Mesenchymal stem cell (in vitro differentiated cells and primary cell): ENCODE measurements around the gene IL1F10.
A peak's percentile ranks its signal among the peaks of the same experiment; 100 is the strongest.

Experiments used
- DNase-seq: peaks from one replicate; pipeline ENCODE4 v3.0.0-alpha.2; 2013
- H2AFZ ChIP-seq: one replicate; pipeline ENCODE4 v1.6.1; 2013; ENCODE audit warnings: low read depth, mild to moderate bottlenecking, control low read depth, inconsistent platforms, low read length, moderate library complexity
- H2AK5ac ChIP-seq: 2 replicates; pipeline ENCODE4 v1.6.1; 2013; ENCODE audit warnings: low read length, moderate library complexity, mild to moderate bottlenecking, inconsistent platforms; ENCODE audit not compliant: severe bottlenecking
- H2BK120ac ChIP-seq: one replicate; pipeline ENCODE4 v1.6.1; 2013; ENCODE audit warnings: low read depth, mild to moderate bottlenecking, inconsistent platforms, low read length, moderate library complexity
- H2BK12ac ChIP-seq, 2 experiments: one replicate each; pipeline ENCODE4 v1.6.1; 2013; ENCODE audit warnings: inconsistent platforms in 2 of 2, low read length in 2 of 2, mild to moderate bottlenecking in 2 of 2, moderate library complexity in 2 of 2, control low read depth in 1 of 2
- H2BK15ac ChIP-seq: one replicate; pipeline ENCODE4 v1.6.1; 2013; ENCODE audit warnings: mild to moderate bottlenecking, low read depth, inconsistent platforms; ENCODE audit not compliant: poor library complexity, severe bottlenecking
- H2BK5ac ChIP-seq: 2 replicates; pipeline ENCODE4 v1.6.1; 2013; ENCODE audit warnings: low read depth, mild to moderate bottlenecking, low read length, control low read depth, inconsistent platforms; ENCODE audit not compliant: poor library complexity, severe bottlenecking
- H3K14ac ChIP-seq, 2 experiments: one replicate each; pipeline ENCODE4 v1.6.1; 2013; ENCODE audit warnings: inconsistent platforms in 2 of 2, low read length in 2 of 2, control low read depth in 1 of 2, mild to moderate bottlenecking in 1 of 2, moderate library complexity in 1 of 2
- H3K18ac ChIP-seq, 2 experiments: one replicate each; pipeline ENCODE4 v1.6.1; 2013; ENCODE audit warnings: inconsistent platforms in 2 of 2, low read length in 2 of 2, control low read depth in 1 of 2, low read depth in 1 of 2, mild to moderate bottlenecking in 1 of 2
- H3K23ac ChIP-seq, 2 experiments: one replicate each; pipeline ENCODE4 v1.6.1; 2013; ENCODE audit warnings: inconsistent platforms in 2 of 2, low read length in 2 of 2, mild to moderate bottlenecking in 2 of 2, moderate library complexity in 2 of 2, control low read depth in 1 of 2
- H3K27ac ChIP-seq: 2 replicates; pipeline ENCODE4 v1.5.1; 2013; ENCODE audit warnings: mild to moderate bottlenecking, moderate library complexity, low read length, control low read depth, inconsistent platforms; ENCODE audit not compliant: poor library complexity, severe bottlenecking
- H3K27me3 ChIP-seq, 2 experiments: 2 replicates each; pipeline versions ENCODE4 v1.6.1 to v1.7.0; 2013; ENCODE audit warnings: low read length in 2 of 2, mild to moderate bottlenecking in 2 of 2, moderate library complexity in 2 of 2, control low read depth in 1 of 2, inconsistent platforms in 1 of 2; ENCODE audit not compliant: control insufficient read depth in 1 of 2, insufficient read depth in 1 of 2
- H3K36me3 ChIP-seq, 2 experiments: 2 replicates each; pipeline versions ENCODE4 v1.6.1 to v1.7.0; 2013; ENCODE audit warnings: low read length in 2 of 2, control low read depth in 1 of 2, inconsistent platforms in 1 of 2, low read depth in 1 of 2, mild to moderate bottlenecking in 1 of 2; ENCODE audit not compliant: insufficient read depth in 2 of 2, control insufficient read depth in 1 of 2
- H3K4ac ChIP-seq, 2 experiments: one replicate each; pipeline ENCODE4 v1.6.1; 2013; ENCODE audit warnings: inconsistent platforms in 2 of 2, low read length in 2 of 2, mild to moderate bottlenecking in 2 of 2, moderate library complexity in 2 of 2, control low read depth in 1 of 2, low read depth in 1 of 2
- H3K4me1 ChIP-seq: 2 replicates; pipeline ENCODE4 v1.6.1; 2013; ENCODE audit warnings: low read depth, low read length, control low read depth; ENCODE audit not compliant: control insufficient read depth, insufficient read depth
- H3K4me2 ChIP-seq: 2 replicates; pipeline ENCODE4 v1.6.1; 2013; ENCODE audit warnings: low read length, mild to moderate bottlenecking, inconsistent platforms; ENCODE audit not compliant: poor library complexity, severe bottlenecking
- H3K4me3 ChIP-seq, 2 experiments: 2 replicates each; pipeline versions ENCODE4 v1.5.1 to v1.7.0; 2013; ENCODE audit warnings: low read length in 2 of 2, mild to moderate bottlenecking in 2 of 2, control low read depth in 1 of 2, low read depth in 1 of 2; ENCODE audit not compliant: insufficient read depth in 1 of 2
- H3K79me1 ChIP-seq: replicated peaks from 2 replicates; pipeline ENCODE4 v1.6.1; 2013; ENCODE audit warnings: mild to moderate bottlenecking, control low read depth, low read length, inconsistent platforms; ENCODE audit not compliant: poor library complexity, severe bottlenecking
- H3K9ac ChIP-seq: 2 replicates; pipeline ENCODE4 v1.7.0; 2013; ENCODE audit warnings: mild to moderate bottlenecking, low read length, moderate library complexity
- H3K9me3 ChIP-seq: 2 replicates; pipeline ENCODE4 v1.7.0; 2013; ENCODE audit warnings: mild to moderate bottlenecking, low read length; ENCODE audit not compliant: control insufficient read depth
- H4K8ac ChIP-seq: one replicate; pipeline ENCODE4 v1.6.1; 2013; ENCODE audit warnings: inconsistent platforms, mild to moderate bottlenecking, low read length, moderate library complexity
- H4K91ac ChIP-seq: one replicate; pipeline ENCODE4 v1.6.1; 2013; ENCODE audit warnings: mild to moderate bottlenecking, low read length, inconsistent platforms
- WGBS: methylation state at CpG from one replicate; pipeline ENCODE4 v1.1.7; 2013; ENCODE audit warnings: mixed read lengths; 5-methylcytosine and 5-hydroxymethylcytosine counted together

IL1F10 gene

DNA sequence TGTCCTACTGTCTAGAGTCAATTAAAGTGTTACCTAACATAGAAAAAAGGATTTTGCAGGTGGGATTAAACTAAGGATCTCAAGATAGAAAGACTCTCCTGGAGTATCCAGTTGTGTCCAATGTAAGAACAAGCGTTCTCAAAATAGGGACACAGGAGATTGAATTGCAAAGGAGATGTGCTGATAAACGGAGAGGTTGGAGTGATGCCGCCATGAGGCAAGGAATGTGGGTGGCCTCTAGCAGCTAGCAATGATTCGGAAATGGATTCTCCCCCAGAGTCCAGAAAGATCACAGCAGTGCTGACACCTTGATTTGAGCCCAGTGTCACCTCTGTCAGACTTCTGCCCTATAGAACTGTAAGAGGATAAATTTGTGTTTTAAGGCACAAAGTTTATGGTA is 35.5 kb downstream of the IL1F10 start:
- Histone ChIP-seq H3K4ac (no peak overlapping the region), H3K14ac (no peak overlapping the region), H4K91ac (no peak overlapping the region), H2BK15ac (no peak overlapping the region), H3K27ac (no peak overlapping the region), H2AK5ac (no peak overlapping the region), H3K4me1 (no peaks in the 10 kb centered on the region), H2BK12ac (no peak overlapping the region), H3K36me3 (no peaks in the 10 kb centered on the region), H3K9me3 (no peaks in the 10 kb centered on the region), H2BK5ac (no peak overlapping the region), H3K27me3 (peaks cover 0 to 2% of the 10 kb centered on the region in 2 experiments), H3K4me2 (no peak overlapping the region), H3K18ac (no peak overlapping the region), H3K79me1 (no peaks in the 10 kb centered on the region), H3K9ac (no peak overlapping the region), H3K23ac (no peak overlapping the region), H4K8ac (no peak overlapping the region), H3K4me3 (no peak overlapping the region), H2AFZ (no peak overlapping the region), H2BK120ac (no peak overlapping the region)
- DNase-seq: no peak
- WGBS: 83% methylated on average over 4 of the region's 4 CpGs

GRCh38 chr2:113104054-113104611 is 36.4 kb downstream of the IL1F10 start:
- Histone ChIP-seq H3K14ac (no peak overlapping the region), H3K9ac (peak overlapping the region; percentile 62), H3K9me3 (no peaks in the 10 kb centered on the region), H3K4ac (no peak overlapping the region), H2AK5ac (no peak overlapping the region), H3K27me3 (no peaks in the 10 kb centered on the region), H3K79me1 (no peaks in the 10 kb centered on the region), H3K18ac (no peak overlapping the region), H2BK120ac (no peak overlapping the region), H3K27ac (no peak overlapping the region), H2AFZ (no peak overlapping the region), H2BK12ac (no peak overlapping the region), H3K23ac (no peak overlapping the region), H2BK15ac (no peak overlapping the region), H3K4me1 (no peaks in the 10 kb centered on the region), H4K8ac (no peak overlapping the region), H3K4me2 (no peak overlapping the region), H4K91ac (no peak overlapping the region), H3K36me3 (no peaks in the 10 kb centered on the region), H3K4me3 (no peak overlapping the region), H2BK5ac (no peak overlapping the region)
- WGBS: 61% methylated on average over 3 of the region's 3 CpGs
- no peak for DNase-seq

DNA sequence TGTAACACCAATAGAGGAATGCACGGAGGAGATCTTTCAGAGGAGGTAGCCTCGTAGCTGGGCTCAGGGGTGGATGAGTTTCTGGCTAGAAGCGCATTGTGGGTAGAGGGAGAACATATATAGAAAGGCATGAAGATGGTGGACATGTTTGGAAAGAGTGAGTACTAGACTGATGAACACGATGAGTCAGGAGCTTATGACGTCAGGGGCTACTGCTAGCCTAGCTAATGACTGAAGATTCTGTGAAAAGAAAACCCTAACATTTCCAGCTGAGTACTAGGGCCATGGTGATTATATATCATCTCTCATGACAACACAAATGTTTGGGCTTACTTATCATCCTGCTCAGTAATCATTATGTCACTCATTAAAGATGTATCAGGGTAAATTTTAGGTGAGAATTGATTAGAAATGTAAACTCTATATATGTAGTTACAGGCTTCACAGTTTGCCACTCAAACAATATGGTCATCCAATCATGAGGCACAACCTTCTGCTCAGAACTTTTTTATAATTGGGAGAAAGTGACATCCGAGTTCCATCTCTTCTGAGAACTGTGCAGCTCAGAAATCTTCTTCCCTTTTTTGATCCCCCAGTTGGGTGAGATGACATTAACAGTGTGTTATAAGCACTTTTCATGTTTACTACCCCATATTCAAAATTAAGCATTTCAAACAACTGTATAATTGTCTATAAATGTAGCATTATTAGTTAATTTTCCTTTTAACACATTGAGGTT is 37.4 kb downstream of the IL1F10 start:
- H3K9ac ChIP-seq: peak overlapping the region; percentile 62
- H2BK15ac ChIP-seq: no peak overlapping the region
- H3K27me3 ChIP-seq: peaks cover 0 to 6% of the 10 kb centered on the region in 2 experiments
- DNase-seq: peak; percentile 27
- H2AFZ ChIP-seq: no peak overlapping the region
- H3K36me3 ChIP-seq: no peaks in the 10 kb centered on the region
- no peak overlapping the region for H4K91ac ChIP-seq
- no peak overlapping the region for H3K14ac ChIP-seq
- H2AK5ac ChIP-seq: no peak overlapping the region
- H3K4me3 ChIP-seq: no peak overlapping the region
- no peak overlapping the region for H3K4ac ChIP-seq
- H2BK12ac ChIP-seq: no peak overlapping the region
- H3K27ac ChIP-seq: no peak overlapping the region
- WGBS: 66% methylated on average over 5 of the region's 6 CpGs
- no peak overlapping the region for H3K4me2 ChIP-seq
- no peaks in the 10 kb centered on the region for H3K79me1 ChIP-seq
- H4K8ac ChIP-seq: no peak overlapping the region
- H3K23ac ChIP-seq: no peak overlapping the region
- no peak overlapping the region for H3K18ac ChIP-seq
- no peaks in the 10 kb centered on the region for H3K4me1 ChIP-seq
- no peak overlapping the region for H2BK5ac ChIP-seq
- H2BK120ac ChIP-seq: no peak overlapping the region
- H3K9me3 ChIP-seq: no peaks in the 10 kb centered on the region

GRCh38 chr2:113111121-113111520 is 43.4 kb downstream of the IL1F10 start:
- no peak overlapping the region for H2AFZ ChIP-seq
- no peak for DNase-seq
- 94% methylated on average over 3 of the region's 3 CpGs for WGBS

More at GRCh38 chr2:113111121-113111520, 43.4 kb downstream of the IL1F10 start:
- Histone ChIP-seq H3K18ac (no peak overlapping the region), H3K4me2 (no peak overlapping the region), H3K23ac (no peak overlapping the region), H3K14ac (no peak overlapping the region), H3K36me3 (no peaks in the 10 kb centered on the region), H3K27me3 (peaks cover 0 to 48% of the 10 kb centered on the region in 2 experiments), H3K4me3 (no peak overlapping the region), H4K91ac (no peak overlapping the region), H3K9me3 (no peaks in the 10 kb centered on the region), H2BK15ac (no peak overlapping the region), H2BK120ac (no peak overlapping the region), H2AK5ac (no peak overlapping the region), H3K4ac (no peak overlapping the region), H2BK5ac (no peak overlapping the region), H3K4me1 (no peaks in the 10 kb centered on the region), H3K9ac (no peak overlapping the region), H2BK12ac (no peak overlapping the region), H4K8ac (no peak overlapping the region), H3K79me1 (no peaks in the 10 kb centered on the region), H3K27ac (no peak overlapping the region)
